CD14-positive monocyte (primary cell): ENCODE measurements around the gene SFT2D3. TPM values are rescaled to one million over a fixed set of nuclear protein-coding genes. Genes with fewer than 3 reads are reported as not detected.

ENCODE experiments used
- DNase-seq, 3 donors: peaks; one replicate each; pipeline ENCODE4 v3.0.0-alpha.2; 2011 to 2022
- H2AFZ ChIP-seq: 2 replicates; pipeline ENCODE4 v1.6.0; 2012; ENCODE audit warnings: mild to moderate bottlenecking, low read depth, low read length, inconsistent platforms; ENCODE audit not compliant: insufficient read depth, poor library complexity, severe bottlenecking
- H3K27ac ChIP-seq, 2 donors: 1 replicate in 1 of 2; 2 replicates in 1 of 2; pipeline ENCODE4 v1.5.1; 2012 to 2013; ENCODE audit warnings: low read length in 2 of 2, control low read depth in 1 of 2, inconsistent platforms in 1 of 2, low read depth in 1 of 2, mild to moderate bottlenecking in 1 of 2
- H3K27me3 ChIP-seq, 2 donors: one replicate each; pipeline versions ENCODE4 v1.6.0 to v1.6.1; 2011 to 2013; ENCODE audit warnings: low read length in 2 of 2; ENCODE audit not compliant: control insufficient read depth in 2 of 2, insufficient read depth in 2 of 2
- H3K36me3 ChIP-seq, 2 donors: replicated peaks in 1 of 2; 1 replicate in 1 of 2; 2 replicates in 1 of 2; pipeline versions ENCODE4 v1.5.1 to v1.6.1; 2012 to 2013; ENCODE audit warnings: low read length in 2 of 2, control low read depth in 1 of 2, inconsistent platforms in 1 of 2, mild to moderate bottlenecking in 1 of 2; ENCODE audit not compliant: insufficient read depth in 2 of 2, control insufficient read depth in 1 of 2
- H3K4me1 ChIP-seq, 2 donors: 1 replicate in 1 of 2; 2 replicates in 1 of 2; pipeline versions ENCODE4 v1.5.1 to v1.6.1; 2012 to 2013; ENCODE audit warnings: low read length in 2 of 2, control low read depth in 1 of 2, inconsistent platforms in 1 of 2, mild to moderate bottlenecking in 1 of 2, moderate library complexity in 1 of 2; ENCODE audit not compliant: insufficient read depth in 2 of 2, control insufficient read depth in 1 of 2
- H3K4me2 ChIP-seq: replicated peaks from 2 replicates; pipeline ENCODE3; 2012; ENCODE audit warnings: low read length, moderate library complexity, mild to moderate bottlenecking; ENCODE audit not compliant: poor library complexity, severe bottlenecking; ENCODE audit errors: extremely low read depth
- H3K4me3 ChIP-seq, 3 experiments: fragments of 200-600 bp in 1 of 3; sonication (generic) in 1 of 3; replicated peaks in 1 of 3; 1 replicate in 2 of 3; 2 replicates in 1 of 3; pipeline ENCODE4 v1.5.1; 2011 to 2013; ENCODE audit warnings: low read length in 3 of 3, mild to moderate bottlenecking in 3 of 3, control low read depth in 2 of 3, low read depth in 2 of 3, inconsistent platforms in 1 of 3, moderate library complexity in 1 of 3
- H3K79me2 ChIP-seq: 2 replicates; pipeline ENCODE4 v1.6.0; 2012; ENCODE audit warnings: mild to moderate bottlenecking, control low read depth, inconsistent platforms, low read length, moderate library complexity; ENCODE audit not compliant: insufficient read depth
- H3K9ac ChIP-seq: 2 replicates; pipeline ENCODE4 v1.6.0; 2017; ENCODE audit warnings: low read length, mild to moderate bottlenecking; ENCODE audit not compliant: insufficient read depth, poor library complexity, severe bottlenecking
- H3K9me3 ChIP-seq, 2 donors: replicated peaks in 1 of 2; 1 replicate in 1 of 2; 2 replicates in 1 of 2; pipeline versions ENCODE4 v1.5.1 to v1.6.1; 2012 to 2013; ENCODE audit warnings: low read length in 2 of 2, control low read depth in 1 of 2; ENCODE audit not compliant: control insufficient read depth in 1 of 2, insufficient read depth in 1 of 2
- H4K20me1 ChIP-seq: 2 replicates; pipeline ENCODE4 v1.6.0; 2012; ENCODE audit warnings: mild to moderate bottlenecking, low read length, control low read depth, moderate library complexity; ENCODE audit not compliant: insufficient read depth
- H3K27ac Mint-ChIP-seq, 7 donors: one replicate each; pipeline ENCODE4 v1.8.0; 2020; ENCODE audit warnings: mild to moderate bottlenecking in 7 of 7, mixed read lengths in 7 of 7, moderate library complexity in 6 of 7, inconsistent platforms in 2 of 7
- H3K27me3 Mint-ChIP-seq, 3 donors: one replicate each; pipeline ENCODE4 v1.8.0; 2021 to 2022; ENCODE audit warnings: low read depth in 3 of 3, mild to moderate bottlenecking in 3 of 3, mixed read lengths in 3 of 3, moderate library complexity in 3 of 3, inconsistent platforms in 1 of 3
- H3K36me3 Mint-ChIP-seq, 2 donors: one replicate each; pipeline ENCODE4 v1.8.0; 2020; ENCODE audit warnings: mixed read lengths in 2 of 2, inconsistent platforms in 1 of 2, mild to moderate bottlenecking in 1 of 2
- H3K4me1 Mint-ChIP-seq: one replicate; pipeline ENCODE4 v1.8.0; 2020; ENCODE audit warnings: mild to moderate bottlenecking, mixed read lengths
- H3K4me3 Mint-ChIP-seq, 2 donors: one replicate each; pipeline ENCODE4 v1.8.0; 2020; ENCODE audit warnings: mild to moderate bottlenecking in 2 of 2, mixed read lengths in 2 of 2, moderate library complexity in 1 of 2
- H3K9me3 Mint-ChIP-seq, 7 donors: one replicate each; pipeline ENCODE4 v1.8.0; 2020 to 2022; ENCODE audit warnings: mixed read lengths in 7 of 7, mild to moderate bottlenecking in 6 of 7, moderate library complexity in 6 of 7, inconsistent platforms in 2 of 7
- CTCF ChIP-seq: fragments of 200-600 bp; IDR thresholded peaks from one replicate; pipeline ENCODE4 v1.8.0; 2022; ENCODE audit warnings: antibody characterized with exemption, mild to moderate bottlenecking
- WGBS: methylation state at CpG from one replicate; pipeline ENCODE4 v1.1.5; 2013; ENCODE audit warnings: missing lambda C conversion rate; ENCODE audit not compliant: insufficient coverage; 5-methylcytosine and 5-hydroxymethylcytosine counted together
- intact Hi-C, 2 donors: fragments of 100-400 bp; cut with micrococcal nuclease; formaldehyde crosslinking; loops; one replicate each; pipeline versions ENCODE4 v1.15.0 to v1.15.1; 2023
- polyA plus RNA-seq, 3 donors: library from polyadenylated mRNA; depleted of rRNA in 1 of 3; unstranded in 2 of 3; stranded (reverse) in 1 of 3; fragments of 300-500 nt in 2 of 3; fragments of >200 nt in 1 of 3; fragmentation: Illumina TruSeq in 2 of 3; gene quantifications; 1 replicate in 2 of 3; 2 replicates in 1 of 3; pipeline ENCODE4 v1.2.3, GENCODE V29; 2012 to 2021

The SFT2D3 gene
- polyA plus RNA-seq, 3 donors, result 3.8 to 4.9 TPM; not detected in 1

- intact Hi-C loops, result no loop called here
- no peaks in the 10 kb centered on the region for H3K27me3 ChIP-seq
- DNase-seq, result no peak
- no peak overlapping the region for H3K27ac ChIP-seq
- H3K79me2 ChIP-seq, result no peaks in the 10 kb centered on the region
- Mint-ChIP-seq H3K9me3 (peaks cover 13 to 38% (median 28%) of the 10 kb centered on the region in 7 donors), H3K4me3 (no peak overlapping the region), H3K36me3 (peaks cover 0 to 2% of the 10 kb centered on the region in 2 donors), H3K27ac (peak overlapping the region in 1 of 7 donors; percentile 8), H3K27me3 (peaks cover 6 to 14% (median 6%) of the 10 kb centered on the region in 3 donors), H3K4me1 (no peaks in the 10 kb centered on the region)
- no peaks in the 10 kb centered on the region for H3K36me3 ChIP-seq
- no peaks in the 10 kb centered on the region for H4K20me1 ChIP-seq
- H3K4me2 ChIP-seq, result no peak overlapping the region
- H2AFZ ChIP-seq, result no peak overlapping the region
- no peak overlapping the region for H3K9ac ChIP-seq
- H3K9me3 ChIP-seq, result peaks cover 17 to 30% of the 10 kb centered on the region in 2 donors
- H3K4me3 ChIP-seq, result no peak overlapping the region
- WGBS, result 97% methylated on average over 2 of the region's 2 CpGs
- TF ChIP-seq CTCF, result no peak
- peaks cover 0 to 5% of the 10 kb centered on the region in 2 donors for H3K4me1 ChIP-seq
These were observed 10.6 kb upstream of the SFT2D3 start for GRCh38 chr2:127690696-127691095.

GRCh38 chr2:127694986-127695385, 6.3 kb upstream of the SFT2D3 start:
- no peak overlapping the region for H3K4me2 ChIP-seq
- no peak overlapping the region for H3K4me3 Mint-ChIP-seq
- intact Hi-C loops, result no loop called here
- peaks cover 3% of the 10 kb centered on the region for H3K4me1 Mint-ChIP-seq
- peaks cover 12 to 17% of the 10 kb centered on the region in 2 donors for H3K9me3 ChIP-seq
- H3K4me3 ChIP-seq, result no peak overlapping the region
- H3K27me3 Mint-ChIP-seq, result peaks cover 2 to 8% (median 5%) of the 10 kb centered on the region in 3 donors
- peaks cover 11 to 21% (median 16%) of the 10 kb centered on the region in 7 donors for H3K9me3 Mint-ChIP-seq
- no peak overlapping the region for H3K27ac ChIP-seq
- no peaks in the 10 kb centered on the region for H3K27me3 ChIP-seq
- 100% methylated on average over 3 of the region's 9 CpGs for WGBS
- no peaks in the 10 kb centered on the region for H3K79me2 ChIP-seq
- peaks cover 10 to 12% of the 10 kb centered on the region in 2 donors for H3K36me3 Mint-ChIP-seq
- no peak for DNase-seq
- peak overlapping the region in 1 of 7 donors; percentile 6 for H3K27ac Mint-ChIP-seq
- H2AFZ ChIP-seq, result peak overlapping the region; percentile 72
- H3K4me1 ChIP-seq, result peaks cover under 1 to 6% of the 10 kb centered on the region in 2 donors
- no peaks in the 10 kb centered on the region for H4K20me1 ChIP-seq
- H3K36me3 ChIP-seq, result no peaks in the 10 kb centered on the region
- TF ChIP-seq CTCF, result no peak
- no peak overlapping the region for H3K9ac ChIP-seq
